Osteocyte (in vitro differentiated cells): ENCODE measurements around the gene APOL4. TPM values are rescaled to one million over a fixed set of nuclear protein-coding genes. Genes with fewer than 3 reads are reported as not detected.
"Not testable (repeated sequence)": the region's sequence is repeated elsewhere in the genome, so short reads cannot be mapped to it uniquely, and the experiment has no call there.

Experiments used
- DNase-seq: peaks from one replicate; pipeline ENCODE4 v3.0.0; 2021; ENCODE audit warnings: mixed read lengths; ENCODE audit not compliant: unreplicated experiment; ENCODE audit errors: extremely low spot score
- H3K27ac Mint-ChIP-seq: one replicate; pipeline ENCODE4 v1.8.0; 2021; ENCODE audit warnings: mild to moderate bottlenecking, mixed read lengths; ENCODE audit not compliant: unreplicated experiment
- H3K27me3 Mint-ChIP-seq: one replicate; pipeline ENCODE4 v1.8.0; 2021; ENCODE audit warnings: mixed read lengths; ENCODE audit not compliant: unreplicated experiment
- H3K36me3 Mint-ChIP-seq: one replicate; pipeline ENCODE4 v1.8.0; 2021; ENCODE audit warnings: mixed read lengths; ENCODE audit not compliant: unreplicated experiment
- H3K4me1 Mint-ChIP-seq: one replicate; pipeline ENCODE4 v1.8.0; 2021; ENCODE audit warnings: mixed read lengths; ENCODE audit not compliant: unreplicated experiment
- H3K4me3 Mint-ChIP-seq: one replicate; pipeline ENCODE4 v1.8.0; 2021; ENCODE audit warnings: mild to moderate bottlenecking, moderate library complexity, mixed read lengths; ENCODE audit not compliant: unreplicated experiment
- H3K9me3 Mint-ChIP-seq: one replicate; pipeline ENCODE4 v1.8.0; 2021; ENCODE audit warnings: mixed read lengths; ENCODE audit not compliant: unreplicated experiment
- total RNA-seq: library from RNA; stranded (reverse); gene quantifications from 2 replicates; pipeline ENCODE4 v1.2.1, GENCODE V29; 2021
- TF ChIP-seq, protein P1 (sequence below): fragments of 200-600 bp; sonication (generic); IDR thresholded peaks from 2 replicates; pipeline ENCODE4 v1.5.0; 2021; ENCODE audit warnings: antibody characterized with exemption, mild to moderate bottlenecking, moderate library complexity

APOL4 gene
- total RNA-seq, 1 donor from 2014 or later, result not detected

DNA sequence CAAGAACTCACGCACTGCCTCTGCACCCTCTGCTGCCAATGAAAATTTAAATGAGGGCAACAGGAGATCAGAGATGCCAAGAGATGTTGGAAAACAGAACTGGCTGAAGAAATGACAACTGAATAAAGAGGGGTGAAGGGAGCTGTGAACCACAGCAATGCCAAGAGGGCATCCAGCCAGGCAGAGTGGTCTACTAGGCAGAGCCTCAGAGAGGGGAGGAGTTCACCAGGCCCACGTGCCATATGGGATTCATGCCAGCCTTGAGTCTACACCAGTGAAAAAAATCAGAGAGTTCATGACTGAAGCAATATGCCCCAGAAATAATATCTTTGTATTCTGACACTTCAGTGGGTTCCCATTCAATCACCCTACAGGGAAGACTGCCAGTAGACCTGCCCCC is 33.3 kb upstream of the APOL4 start:
- H3K27ac Mint-ChIP-seq, result peak overlapping the region; percentile 56
- H3K36me3 Mint-ChIP-seq, result peaks cover 56% of the 10 kb centered on the region
- no peaks in the 10 kb centered on the region for H3K27me3 Mint-ChIP-seq
- no peak for DNase-seq
- peak overlapping the region; percentile 14 for H3K4me3 Mint-ChIP-seq
- H3K9me3 Mint-ChIP-seq, result peaks cover 7% of the 10 kb centered on the region
- peaks cover 63% of the 10 kb centered on the region for H3K4me1 Mint-ChIP-seq
- TF ChIP-seq, protein P1, sequence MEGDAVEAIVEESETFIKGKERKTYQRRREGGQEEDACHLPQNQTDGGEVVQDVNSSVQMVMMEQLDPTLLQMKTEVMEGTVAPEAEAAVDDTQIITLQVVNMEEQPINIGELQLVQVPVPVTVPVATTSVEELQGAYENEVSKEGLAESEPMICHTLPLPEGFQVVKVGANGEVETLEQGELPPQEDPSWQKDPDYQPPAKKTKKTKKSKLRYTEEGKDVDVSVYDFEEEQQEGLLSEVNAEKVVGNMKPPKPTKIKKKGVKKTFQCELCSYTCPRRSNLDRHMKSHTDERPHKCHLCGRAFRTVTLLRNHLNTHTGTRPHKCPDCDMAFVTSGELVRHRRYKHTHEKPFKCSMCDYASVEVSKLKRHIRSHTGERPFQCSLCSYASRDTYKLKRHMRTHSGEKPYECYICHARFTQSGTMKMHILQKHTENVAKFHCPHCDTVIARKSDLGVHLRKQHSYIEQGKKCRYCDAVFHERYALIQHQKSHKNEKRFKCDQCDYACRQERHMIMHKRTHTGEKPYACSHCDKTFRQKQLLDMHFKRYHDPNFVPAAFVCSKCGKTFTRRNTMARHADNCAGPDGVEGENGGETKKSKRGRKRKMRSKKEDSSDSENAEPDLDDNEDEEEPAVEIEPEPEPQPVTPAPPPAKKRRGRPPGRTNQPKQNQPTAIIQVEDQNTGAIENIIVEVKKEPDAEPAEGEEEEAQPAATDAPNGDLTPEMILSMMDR, result no peak

- DNase-seq, result no peak
- peak overlapping the region; percentile 33 for H3K27ac Mint-ChIP-seq
- H3K4me3 Mint-ChIP-seq, result no peak overlapping the region
- peaks cover 56% of the 10 kb centered on the region for H3K4me1 Mint-ChIP-seq
- H3K9me3 Mint-ChIP-seq, result peaks cover 7% of the 10 kb centered on the region
- TF ChIP-seq, protein P1, result no peak
- H3K36me3 Mint-ChIP-seq, result peaks cover 62% of the 10 kb centered on the region
- no peaks in the 10 kb centered on the region for H3K27me3 Mint-ChIP-seq
Measured at GRCh38 chr22:36234213-36234612, 32.6 kb upstream of the APOL4 start.

- Mint-ChIP-seq H3K36me3 (peaks cover 66% of the 10 kb centered on the region), H3K9me3 (peaks cover 7% of the 10 kb centered on the region), H3K27me3 (no peaks in the 10 kb centered on the region), H3K4me1 (peaks cover 53% of the 10 kb centered on the region), H3K4me3 (no peak overlapping the region), H3K27ac (no peak overlapping the region)
- DNase-seq, result no peak
- TF ChIP-seq, protein P1, result no peak
Measured at GRCh38 chr22:36233796-36234195, 32.2 kb upstream of the APOL4 start.

GRCh38 chr22:36232715-36233401 is 31.2 kb upstream of the APOL4 start:
- H3K27ac Mint-ChIP-seq, result no peak overlapping the region
- TF ChIP-seq, protein P1, result no peak
- H3K4me1 Mint-ChIP-seq, result peaks cover 44% of the 10 kb centered on the region
- H3K4me3 Mint-ChIP-seq, result no peak overlapping the region
- H3K9me3 Mint-ChIP-seq, result peaks cover 7% of the 10 kb centered on the region
- peaks cover 69% of the 10 kb centered on the region for H3K36me3 Mint-ChIP-seq
- H3K27me3 Mint-ChIP-seq, result no peaks in the 10 kb centered on the region
- DNase-seq, result no peak

- not testable (repeated sequence) for H3K9me3 Mint-ChIP-seq, H3K27me3 Mint-ChIP-seq, H3K27ac Mint-ChIP-seq, H3K4me3 Mint-ChIP-seq, DNase-seq
- Mint-ChIP-seq H3K36me3 (peaks cover 75% of the 10 kb centered on the region), H3K4me1 (peaks cover 25% of the 10 kb centered on the region)
Measured at GRCh38 chr22:36231051-36231450, 29.4 kb upstream of the APOL4 start.

- Mint-ChIP-seq H3K4me1 (peaks cover 11% of the 10 kb centered on the region), H3K36me3 (peaks cover 63% of the 10 kb centered on the region)
- not testable (repeated sequence) for H3K9me3 Mint-ChIP-seq, H3K27me3 Mint-ChIP-seq, H3K27ac Mint-ChIP-seq, DNase-seq, H3K4me3 Mint-ChIP-seq
Measured at GRCh38 chr22:36229649-36230048, 28.0 kb upstream of the APOL4 start.
